MG63 (cell line): Measurements from ENCODE around the gene MT1A. TPM values are rescaled to one million over a fixed set of nuclear protein-coding genes. Genes with fewer than 3 reads are reported as not detected.

Source experiments
- DNase-seq: peaks from one replicate; pipeline ENCODE4 v3.0.0-alpha.2; 2020
- H3K27me3 ChIP-seq: fragments of 250-450 bp; sonication (Bioruptor Pico); 2 replicates; pipeline ENCODE4 v1.5.1; 2020; ENCODE audit warnings: mild to moderate bottlenecking, moderate library complexity
- H3K36me3 ChIP-seq: fragments of 250-450 bp; sonication (Bioruptor Pico); 2 replicates; pipeline ENCODE4 v1.5.1; 2020; ENCODE audit warnings: mild to moderate bottlenecking, moderate library complexity
- H3K4me3 ChIP-seq: fragments of 250-450 bp; sonication (Bioruptor Pico); 2 replicates; pipeline ENCODE4 v1.5.1; 2020; ENCODE audit warnings: mild to moderate bottlenecking, moderate library complexity
- H3K9me3 ChIP-seq: fragments of 250-450 bp; sonication (Bioruptor Pico); 2 replicates; pipeline ENCODE4 v1.5.1; 2020; ENCODE audit warnings: mild to moderate bottlenecking, moderate library complexity
- total RNA-seq: library from RNA; depleted of rRNA; stranded (reverse); fragments of >200 nt; shearing (Covaris generic); gene quantifications from 2 replicates; pipeline ENCODE4 v1.2.3, GENCODE V29; 2014; ENCODE audit warnings: low replicate concordance

MT1A gene
- total RNA-seq, 1 experiment from 2014 or later: not detected

GRCh38 chr16:56675685-56676210 is 37.3 kb downstream of the MT1A start:
- no peak for DNase-seq
- H3K27me3 ChIP-seq: no peaks in the 10 kb centered on the region
- H3K9me3 ChIP-seq: no peaks in the 10 kb centered on the region
- H3K4me3 ChIP-seq: no peak overlapping the region
- no peaks in the 10 kb centered on the region for H3K36me3 ChIP-seq

GRCh38 chr16:56677474-56677873 is 39.0 kb downstream of the MT1A start:
- no peak for DNase-seq
- Histone ChIP-seq H3K9me3 (no peaks in the 10 kb centered on the region), H3K4me3 (no peak overlapping the region), H3K36me3 (no peaks in the 10 kb centered on the region), H3K27me3 (no peaks in the 10 kb centered on the region)

GRCh38 chr16:56679078-56679730 is 40.7 kb downstream of the MT1A start:
- no peak for DNase-seq
- H3K4me3 ChIP-seq: no peak overlapping the region
- peaks cover 7% of the 10 kb centered on the region for H3K36me3 ChIP-seq
- no peaks in the 10 kb centered on the region for H3K27me3 ChIP-seq
- no peaks in the 10 kb centered on the region for H3K9me3 ChIP-seq

GRCh38 chr16:56679818-56680217 is 41.4 kb downstream of the MT1A start:
- Histone ChIP-seq H3K4me3 (no peak overlapping the region), H3K9me3 (no peaks in the 10 kb centered on the region), H3K27me3 (no peaks in the 10 kb centered on the region), H3K36me3 (peaks cover 7% of the 10 kb centered on the region)
- no peak for DNase-seq

- Histone ChIP-seq H3K4me3 (peak within 1 kb of the TSS; percentile 57), H3K36me3 (peaks cover 7% of the 10 kb centered on the region), H3K27me3 (no peaks in the 10 kb centered on the region), H3K9me3 (peaks cover 4% of the 10 kb centered on the region; the same call in 1 of the 2 replicates)
- peak; percentile 98 for DNase-seq
Observed at GRCh38 chr16:56681939-56682702, 43.7 kb downstream of the MT1A start, which contains the start of gene MT1X. Gene MT1X (plus strand): TSS chr16:56682470. CDS start chr16:56682541, 71 bp downstream.

DNA sequence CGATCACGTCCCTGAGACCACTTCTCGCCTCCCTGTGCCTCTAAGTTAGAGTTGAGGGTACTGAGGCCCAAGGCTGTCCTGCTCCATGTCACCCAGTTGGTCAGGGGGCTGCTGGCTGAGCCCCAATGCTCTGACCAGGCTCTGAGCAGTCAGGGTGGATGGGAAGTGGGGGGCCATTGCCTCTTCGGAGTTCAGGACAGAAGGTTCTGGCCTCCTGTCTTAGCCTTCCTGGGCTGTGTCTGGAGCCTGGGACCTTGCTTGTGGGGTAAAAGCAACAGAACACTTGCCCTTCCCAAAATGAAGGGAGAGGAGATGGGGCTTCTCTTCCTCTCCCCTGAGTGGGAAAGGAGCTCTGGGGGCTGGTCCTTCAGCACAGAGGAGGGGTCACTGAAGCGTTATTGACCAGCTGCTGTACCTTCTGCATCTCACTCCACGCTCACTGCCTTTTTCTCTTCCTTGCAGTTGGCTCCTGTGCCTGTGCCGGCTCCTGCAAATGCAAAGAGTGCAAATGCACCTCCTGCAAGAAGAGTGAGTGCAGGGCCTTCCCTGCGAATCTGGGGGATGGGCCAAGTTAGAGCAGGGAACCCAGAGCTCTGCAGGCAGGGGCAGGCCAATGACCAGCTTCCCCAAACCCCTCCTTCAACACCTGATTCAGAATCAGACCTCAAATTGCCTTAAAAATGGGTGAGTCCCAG is 44.4 kb downstream of the MT1A start:
- no peaks in the 10 kb centered on the region for H3K27me3 ChIP-seq
- peaks cover 4% of the 10 kb centered on the region; the same call in 1 of the 2 replicates for H3K9me3 ChIP-seq
- peaks cover 7% of the 10 kb centered on the region for H3K36me3 ChIP-seq
- DNase-seq: no peak
- peak overlapping the region; percentile 57 for H3K4me3 ChIP-seq

DNA sequence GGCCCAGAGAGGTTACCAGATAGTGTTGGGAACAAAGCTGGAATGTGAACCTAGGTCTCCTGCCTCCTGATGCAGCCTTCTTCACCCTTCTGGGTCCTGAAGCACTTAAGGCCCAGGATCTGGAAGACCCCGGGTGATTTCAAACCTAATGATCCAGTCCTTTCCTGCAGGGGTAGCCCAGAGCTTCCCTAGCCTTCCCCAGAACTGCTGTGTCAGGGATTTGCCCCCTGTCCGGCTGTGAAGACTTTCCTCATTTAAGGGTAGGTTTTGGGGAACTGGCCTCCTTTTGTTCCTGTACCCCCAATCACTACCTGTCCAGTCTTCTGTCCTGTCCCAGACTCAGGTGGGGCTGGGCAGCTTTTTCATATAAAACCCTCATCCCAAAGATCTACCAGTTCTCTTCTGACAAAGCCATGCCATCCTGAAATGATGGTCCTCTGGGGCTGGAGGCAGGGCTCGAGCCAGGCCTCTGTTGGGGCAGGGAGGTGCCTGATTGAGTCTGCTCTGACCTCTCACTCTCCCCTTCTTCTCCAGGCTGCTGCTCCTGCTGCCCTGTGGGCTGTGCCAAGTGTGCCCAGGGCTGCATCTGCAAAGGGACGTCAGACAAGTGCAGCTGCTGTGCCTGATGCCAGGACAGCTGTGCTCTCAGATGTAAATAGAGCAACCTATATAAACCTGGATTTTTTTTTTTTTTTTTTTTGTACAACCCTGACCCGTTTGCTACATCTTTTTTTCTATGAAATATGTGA is 45.1 kb downstream of the MT1A start:
- Histone ChIP-seq H3K36me3 (peaks cover 7% of the 10 kb centered on the region), H3K9me3 (peaks cover 4% of the 10 kb centered on the region; the same call in 1 of the 2 replicates), H3K27me3 (no peaks in the 10 kb centered on the region), H3K4me3 (peak overlapping the region; percentile 57)
- DNase-seq: no peak

DNA sequence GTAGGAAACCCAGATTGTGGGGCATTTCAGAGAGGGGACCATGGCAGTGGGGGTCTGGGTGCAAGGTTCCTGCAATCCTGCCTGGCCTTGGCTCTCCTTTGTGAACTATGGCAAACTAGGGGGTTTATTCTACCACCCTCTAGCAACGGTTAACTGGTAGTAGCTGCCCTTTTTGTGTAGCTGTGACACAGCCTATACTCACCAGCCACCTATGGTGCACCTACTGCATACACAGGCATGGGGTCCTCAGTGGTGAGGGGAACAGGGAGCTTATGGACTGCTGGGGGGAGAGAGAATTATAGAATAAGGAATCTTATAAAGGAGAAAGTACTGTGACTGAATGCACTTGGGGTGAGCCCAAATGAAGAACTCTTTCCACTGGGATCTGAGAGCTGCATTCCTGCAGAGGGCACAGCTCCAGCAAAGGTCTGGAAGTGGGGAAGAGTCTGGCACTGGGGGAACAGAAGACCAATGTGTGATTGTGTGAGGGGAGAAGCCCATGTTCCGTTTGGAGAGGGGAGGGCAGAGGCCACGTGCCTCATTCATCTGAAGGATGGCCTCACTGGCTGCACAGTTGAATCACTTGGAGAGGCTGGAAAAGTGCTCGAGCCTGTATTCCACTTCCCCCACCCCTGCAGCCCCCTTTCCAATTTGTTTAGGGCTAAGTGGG is 45.9 kb downstream of the MT1A start:
- Histone ChIP-seq H3K4me3 (no peak overlapping the region), H3K9me3 (peaks cover 4% of the 10 kb centered on the region; the same call in 1 of the 2 replicates), H3K27me3 (no peaks in the 10 kb centered on the region), H3K36me3 (peaks cover 7% of the 10 kb centered on the region)
- no peak for DNase-seq

DNA sequence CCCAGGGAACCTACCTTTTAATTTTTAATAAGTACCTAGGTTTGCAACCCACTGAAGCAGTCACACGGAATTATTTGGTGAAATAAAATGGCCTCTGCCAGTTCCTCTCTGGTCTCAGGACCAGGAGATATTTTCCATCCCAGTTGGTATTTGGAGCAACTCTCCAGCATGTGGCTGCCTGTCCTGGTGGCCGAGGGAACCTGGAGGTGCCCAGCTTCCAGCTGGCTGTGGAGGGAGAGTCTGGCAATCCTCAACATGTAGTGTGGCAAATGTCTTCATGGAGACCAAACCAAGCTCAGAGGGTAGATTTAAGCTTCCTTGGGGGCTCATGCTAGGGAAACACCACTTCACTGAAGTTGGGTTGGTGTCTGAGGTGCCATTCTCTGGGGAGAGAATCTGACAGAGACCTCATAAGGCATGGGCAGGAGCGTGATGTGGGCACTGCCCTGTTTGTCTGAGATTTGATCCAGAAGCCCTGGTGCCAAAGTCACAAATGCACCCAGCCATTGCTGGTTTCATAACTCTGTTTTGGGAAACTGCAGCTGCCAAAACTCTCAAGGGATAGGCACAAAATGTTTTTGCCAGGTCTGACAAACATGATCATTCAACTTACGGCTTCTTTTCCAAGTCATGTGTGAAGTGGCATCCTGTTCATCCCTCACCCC is 46.6 kb downstream of the MT1A start:
- peaks cover 4% of the 10 kb centered on the region; the same call in 1 of the 2 replicates for H3K9me3 ChIP-seq
- peaks cover 7% of the 10 kb centered on the region for H3K36me3 ChIP-seq
- no peaks in the 10 kb centered on the region for H3K27me3 ChIP-seq
- H3K4me3 ChIP-seq: no peak overlapping the region
- no peak for DNase-seq

- Histone ChIP-seq H3K36me3 (peaks cover 7% of the 10 kb centered on the region), H3K9me3 (peaks cover 4% of the 10 kb centered on the region; the same call in 1 of the 2 replicates), H3K27me3 (no peaks in the 10 kb centered on the region), H3K4me3 (no peak overlapping the region)
- DNase-seq: no peak
Observed at GRCh38 chr16:56686758-56687157, 48.3 kb downstream of the MT1A start.

GRCh38 chr16:56688762-56689161 is 50.3 kb downstream of the MT1A start:
- no peak for DNase-seq
- Histone ChIP-seq H3K36me3 (no peaks in the 10 kb centered on the region; the same call in 1 of the 2 replicates), H3K4me3 (no peak overlapping the region)

DNA sequence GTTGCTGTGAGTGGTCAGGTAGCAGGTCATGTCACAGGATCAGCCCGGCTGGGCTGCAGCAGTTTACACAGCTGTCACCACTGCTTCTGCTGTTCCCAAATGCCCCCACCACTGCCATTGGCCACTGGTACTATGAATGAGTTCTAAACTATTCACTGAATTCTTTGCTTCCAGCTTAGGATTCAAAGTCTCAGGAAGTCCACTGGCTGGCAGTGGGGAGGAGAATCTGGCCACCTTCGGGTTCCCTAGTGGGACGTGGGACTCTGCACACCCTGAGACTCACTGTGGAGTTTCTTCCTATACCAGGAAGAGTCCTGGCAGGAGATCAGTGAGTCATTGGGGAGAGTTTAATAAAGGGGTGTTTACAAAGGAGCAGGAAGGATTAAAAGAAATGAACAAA is 50.7 kb downstream of the MT1A start:
- Histone ChIP-seq H3K36me3 (no peaks in the 10 kb centered on the region; the same call in 1 of the 2 replicates), H3K27me3 (no peaks in the 10 kb centered on the region), H3K9me3 (peaks cover 4% of the 10 kb centered on the region; the same call in 1 of the 2 replicates), H3K4me3 (no peak overlapping the region)
- peak; percentile 35 for DNase-seq

More at GRCh38 chr16:56688762-56689161, 50.3 kb downstream of the MT1A start:
- Histone ChIP-seq H3K9me3 (peaks cover 4% of the 10 kb centered on the region; the same call in 1 of the 2 replicates), H3K27me3 (no peaks in the 10 kb centered on the region)
